NCI-H2227 treated with DMSO at 0.1 percent for 48 hours (cell line): ENCODE measurements around the gene EHMT2.
"Not testable (repeated sequence)": the region's sequence is repeated elsewhere in the genome, so short reads cannot be mapped to it uniquely, and the experiment has no call there.

Experiments
- DNase-seq: peaks from one replicate; lab custom pipeline; 2025; lab: John Stamatoyannopoulos, UW

Gene EHMT2

DNA sequence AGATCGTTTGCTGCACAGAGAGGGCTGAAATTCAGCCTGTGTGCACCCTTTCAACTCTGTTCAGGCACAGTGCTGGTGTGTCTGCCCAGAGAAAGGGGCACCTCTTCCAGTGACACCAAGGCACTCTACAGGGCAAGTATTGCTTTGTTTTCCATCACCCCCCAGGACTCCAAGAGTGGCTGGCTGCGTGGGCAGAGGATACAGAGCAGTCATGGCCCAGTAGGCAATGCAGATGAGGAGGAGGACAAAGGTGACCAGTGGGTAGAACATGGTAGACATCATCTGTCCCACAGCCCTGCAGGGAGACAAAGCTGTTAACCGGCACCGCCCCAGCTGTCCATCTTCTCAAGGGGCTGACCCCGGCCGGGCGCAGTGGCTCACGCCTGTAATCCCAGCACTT is 28.2 kb downstream of the EHMT2 start:
- no peak for DNase-seq

DNA sequence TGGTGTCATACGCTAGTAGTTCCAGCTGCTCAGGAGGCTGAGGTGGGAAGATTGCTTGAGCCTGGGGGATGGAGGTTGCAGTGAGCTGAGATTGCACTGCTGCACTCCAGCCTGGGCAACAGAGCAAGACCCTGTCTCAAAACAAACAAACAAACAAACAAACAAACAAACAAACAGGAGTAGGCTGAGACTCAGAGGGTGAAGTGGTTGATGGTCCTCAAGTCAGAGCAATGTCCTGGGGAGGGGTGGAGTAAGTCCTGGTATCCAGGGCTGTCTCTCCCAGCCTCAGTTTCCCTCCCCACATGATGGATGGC is 28.9 kb downstream of the EHMT2 start:
- not testable (repeated sequence) for DNase-seq

DNA sequence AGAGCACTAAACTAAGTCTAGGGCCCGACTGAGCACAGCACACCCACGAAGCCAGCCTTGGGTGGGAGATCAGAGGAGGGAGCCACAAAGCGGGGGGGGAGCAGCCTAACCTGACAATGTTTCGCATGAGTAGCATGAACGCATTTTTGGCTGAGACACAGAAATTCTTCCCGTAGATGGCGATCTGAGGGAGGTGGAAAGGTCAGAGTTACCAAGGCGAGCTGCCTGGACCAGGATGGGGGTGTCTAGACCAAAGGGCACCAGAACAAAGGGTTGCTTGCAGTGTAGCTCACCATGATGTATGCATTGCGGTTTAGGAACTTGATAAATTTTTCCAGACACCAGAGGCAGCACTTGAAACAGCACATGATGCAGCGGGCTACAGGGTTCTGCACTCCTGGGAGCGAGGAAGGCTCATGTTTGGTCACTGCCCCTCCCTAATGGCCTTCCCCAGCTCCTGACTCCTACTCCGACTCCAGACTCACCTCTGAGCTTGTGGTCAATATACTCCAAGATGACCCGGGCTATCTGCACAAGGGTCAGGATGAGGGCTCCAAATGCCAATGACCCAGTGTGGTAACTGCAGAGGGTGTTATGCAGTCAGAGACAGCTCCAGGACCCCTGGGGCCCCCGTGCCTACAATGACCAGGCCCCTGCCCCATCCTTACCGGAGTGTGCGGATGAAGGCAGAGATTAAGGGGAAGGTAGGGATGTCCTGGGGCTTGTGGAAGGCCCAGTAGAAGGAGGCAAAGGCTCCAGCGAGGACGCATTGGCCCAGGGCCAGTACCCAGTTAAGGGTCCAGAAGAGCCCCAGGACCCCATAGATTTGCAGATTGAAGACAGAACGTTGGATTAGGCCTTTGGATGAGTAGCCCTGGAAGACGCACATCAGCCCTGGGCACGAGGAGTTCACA is 32.0 kb downstream of the EHMT2 start:
- no peak for DNase-seq

- no peak for DNase-seq
Measured at GRCh38 chr6:31864818-31865204, 32.7 kb downstream of the EHMT2 start.

- not testable (repeated sequence) for DNase-seq
Measured at GRCh38 chr6:31864123-31864562, 33.4 kb downstream of the EHMT2 start.

GRCh38 chr6:31862344-31863235 is 34.9 kb downstream of the EHMT2 start, which contains the start of gene NEU1:
NEU1 (minus strand) TSS chr6:31862821; CDS start chr6:31862776, 45 bp downstream.
- DNase-seq, result peak; percentile 98

DNA sequence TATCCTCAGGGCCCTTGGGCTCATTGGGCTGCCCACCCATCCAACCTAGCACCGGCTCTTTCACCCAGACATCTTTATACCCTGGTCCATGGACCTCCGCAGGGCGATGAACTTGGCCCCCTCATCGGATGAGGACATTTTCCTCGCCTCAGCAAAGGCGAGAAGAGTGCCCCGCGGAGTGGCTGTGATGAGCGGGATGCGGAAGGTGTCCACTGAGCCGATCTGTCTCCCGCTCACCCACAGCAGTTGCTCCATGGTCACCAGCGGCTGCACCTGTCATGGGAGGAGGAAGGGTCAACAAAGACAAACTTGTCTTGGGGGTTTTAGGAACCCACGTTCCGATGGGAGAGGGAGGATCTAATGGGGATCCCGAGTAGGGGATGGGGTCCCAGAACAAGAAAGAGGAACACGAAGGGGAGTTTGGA is 35.6 kb downstream of the EHMT2 start:
- no peak for DNase-seq

DNA sequence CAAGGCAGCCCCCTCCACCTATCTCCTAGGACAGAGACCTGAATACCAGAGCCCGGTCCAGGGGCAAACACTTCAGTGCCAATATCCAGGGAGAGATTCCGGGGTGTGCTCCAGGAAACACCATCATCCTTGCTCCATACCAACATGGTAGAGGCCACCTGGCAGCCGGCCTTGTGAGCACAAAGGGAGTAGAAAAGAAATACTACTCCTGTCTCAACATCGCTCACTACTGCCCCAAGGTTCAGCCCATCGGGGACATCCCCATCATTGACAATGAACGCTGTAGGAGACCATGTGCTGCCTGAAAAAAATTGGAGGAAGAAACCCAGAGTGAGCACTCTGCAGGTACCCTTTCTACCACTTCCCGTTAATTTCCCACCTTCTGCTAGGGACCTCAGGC is 36.3 kb downstream of the EHMT2 start:
- no peak for DNase-seq

- DNase-seq, result no peak
Measured at GRCh38 chr6:31860349-31860748, 37.1 kb downstream of the EHMT2 start.

- DNase-seq, result no peak
Measured at GRCh38 chr6:31859923-31860322, 37.6 kb downstream of the EHMT2 start.

- no peak for DNase-seq
Measured at GRCh38 chr6:31858707-31859106, 38.8 kb downstream of the EHMT2 start.

GRCh38 chr6:31857774-31858173 is 39.7 kb downstream of the EHMT2 start:
- not testable (repeated sequence) for DNase-seq

DNA sequence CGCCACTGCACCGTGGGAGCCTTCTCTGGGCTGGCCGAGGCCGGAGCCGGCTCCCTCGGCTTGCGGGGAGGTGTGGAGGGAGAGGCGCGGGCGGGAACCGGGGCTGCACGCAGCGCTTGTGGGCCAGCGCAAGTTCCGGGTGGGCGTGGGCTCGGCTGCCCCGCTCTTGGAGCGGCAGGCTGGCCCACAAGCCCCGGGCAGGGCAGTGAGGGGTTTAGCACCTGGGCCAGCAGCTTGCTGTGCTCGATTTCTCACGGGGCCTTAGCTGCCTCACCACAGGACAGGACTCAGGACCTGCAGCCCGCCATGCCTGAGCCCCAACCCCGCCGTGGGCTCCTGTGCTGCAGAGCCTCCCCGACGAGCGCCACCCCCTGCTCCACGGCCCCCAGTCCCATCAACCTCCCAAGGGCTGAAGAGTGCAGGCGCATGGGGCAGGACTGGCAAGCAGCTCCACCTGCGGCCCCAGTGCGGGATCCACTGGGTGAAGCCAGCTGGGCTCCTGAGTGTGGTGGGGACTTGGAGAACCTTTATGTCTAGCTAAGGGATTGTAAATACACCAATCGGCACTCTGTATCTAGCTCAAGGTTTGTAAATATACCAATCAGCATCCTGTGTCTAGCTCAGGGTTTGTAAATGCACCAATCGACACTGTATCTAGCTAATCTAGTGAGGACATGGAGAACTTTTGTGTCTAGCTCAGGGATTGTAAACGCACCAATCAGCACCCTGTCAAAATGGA is 45.3 kb downstream of the EHMT2 start:
- DNase-seq, result not testable (repeated sequence)

DNA sequence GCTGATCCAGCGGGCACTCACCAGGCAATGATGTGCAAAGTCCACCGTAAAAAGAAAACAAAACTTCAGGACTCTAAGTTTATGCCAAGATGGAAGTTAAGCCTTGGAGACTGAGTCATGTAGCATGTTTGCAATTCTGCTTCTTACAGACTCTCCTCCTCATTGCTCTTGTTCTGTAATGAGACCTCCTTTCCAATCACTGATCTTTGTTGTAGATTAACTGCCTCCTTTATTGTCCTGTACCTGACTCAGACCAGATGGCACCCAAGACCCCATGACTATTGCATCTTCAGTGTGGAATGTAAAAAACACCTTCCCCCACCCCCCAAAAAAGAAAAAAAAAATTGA is 46.0 kb downstream of the EHMT2 start:
- DNase-seq, result no peak

GRCh38 chr6:31850765-31851484 is 46.6 kb downstream of the EHMT2 start:
- DNase-seq, result no peak

GRCh38 chr6:31847276-31847978 is 50.1 kb downstream of the EHMT2 start:
- DNase-seq, result no peak

DNA sequence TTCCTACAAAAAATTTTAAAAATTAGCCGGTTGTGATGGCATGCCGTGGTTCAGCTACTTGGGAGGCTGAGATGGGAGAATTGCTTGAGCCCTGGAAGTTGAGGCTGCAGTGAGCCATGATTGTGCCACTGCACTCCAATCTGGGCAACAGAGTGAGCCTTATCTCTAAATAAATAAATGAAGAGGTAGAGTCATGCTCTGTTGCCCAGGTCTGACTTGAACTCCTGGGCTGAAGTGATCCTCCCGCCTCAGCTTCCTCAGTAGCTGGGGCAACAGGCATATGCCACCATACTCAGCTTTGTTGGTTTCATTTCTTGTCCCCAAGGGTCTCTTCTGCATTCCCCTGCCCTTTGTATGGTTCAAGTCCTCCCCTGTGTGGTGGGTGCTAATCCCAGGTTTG is 53.0 kb downstream of the EHMT2 start:
- no peak for DNase-seq

DNA sequence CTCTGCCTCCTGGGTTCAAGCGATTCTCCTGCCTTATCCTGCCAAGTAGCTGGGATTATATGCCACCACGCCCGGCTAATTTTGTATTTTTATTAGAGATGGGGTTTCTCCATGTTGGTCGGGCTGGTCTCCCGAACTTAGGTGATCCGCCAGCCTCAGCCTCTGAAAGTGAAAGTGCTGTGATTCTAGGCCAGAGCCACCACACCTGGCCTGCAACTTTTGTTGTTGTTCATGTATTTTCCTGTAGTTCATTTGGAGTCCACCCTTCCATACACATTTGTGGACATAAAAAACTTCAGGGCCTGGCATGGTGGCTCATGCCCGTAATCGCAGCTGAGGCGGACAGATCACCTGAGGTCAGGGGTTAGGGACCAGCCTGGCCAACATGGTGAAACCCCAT is 55.4 kb downstream of the EHMT2 start:
- no peak for DNase-seq

DNA sequence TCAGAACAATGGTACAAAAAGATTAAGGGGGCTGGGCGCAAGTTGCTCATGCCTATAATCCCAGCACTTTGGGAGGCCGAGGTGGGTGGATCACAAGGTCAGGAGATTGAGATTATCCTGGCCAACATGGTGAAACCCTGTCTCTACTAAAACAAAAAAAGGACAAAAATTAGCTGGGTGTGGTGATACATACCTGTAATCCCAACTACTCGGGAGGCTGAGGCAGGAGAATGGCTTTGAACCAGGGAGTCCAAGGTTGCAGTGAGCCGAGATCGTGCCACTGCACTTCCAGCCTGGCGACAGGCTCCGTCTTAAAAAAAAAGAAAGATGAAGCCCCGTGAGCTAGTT is 57.7 kb downstream of the EHMT2 start:
- DNase-seq, result not testable (repeated sequence)

DNA sequence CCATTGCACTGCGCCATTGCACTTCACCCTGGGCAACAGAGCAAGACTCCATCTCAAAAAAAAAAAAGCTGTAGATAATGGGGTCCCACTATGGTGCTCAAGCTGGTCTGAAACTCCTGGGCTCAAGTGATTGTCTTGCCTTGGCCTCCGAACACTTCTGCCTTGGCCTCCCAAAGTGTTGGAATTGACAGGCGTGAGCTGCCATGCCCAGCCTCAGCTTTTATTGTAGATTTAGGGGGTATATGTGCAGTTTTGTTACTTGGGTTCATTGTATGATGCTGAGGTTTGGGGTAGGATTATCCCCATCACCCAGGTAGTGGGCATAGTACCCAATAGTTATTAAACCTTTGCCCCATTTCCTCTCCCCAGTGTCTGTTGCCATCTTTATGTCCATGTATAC is 58.5 kb downstream of the EHMT2 start:
- no peak for DNase-seq

- DNase-seq, result not testable (repeated sequence)
Measured at GRCh38 chr6:31838114-31838553, 59.4 kb downstream of the EHMT2 start.
